ENCODE data around the gene JCAD. TPM values are rescaled to one million over a fixed set of nuclear protein-coding genes. Genes with fewer than 3 reads are reported as not detected.
A peak's percentile ranks its signal among the peaks of the same experiment; 100 is the strongest.

The JCAD gene
- total RNA-seq, 1 donor from 2014 or later: 27.3 TPM

DNA sequence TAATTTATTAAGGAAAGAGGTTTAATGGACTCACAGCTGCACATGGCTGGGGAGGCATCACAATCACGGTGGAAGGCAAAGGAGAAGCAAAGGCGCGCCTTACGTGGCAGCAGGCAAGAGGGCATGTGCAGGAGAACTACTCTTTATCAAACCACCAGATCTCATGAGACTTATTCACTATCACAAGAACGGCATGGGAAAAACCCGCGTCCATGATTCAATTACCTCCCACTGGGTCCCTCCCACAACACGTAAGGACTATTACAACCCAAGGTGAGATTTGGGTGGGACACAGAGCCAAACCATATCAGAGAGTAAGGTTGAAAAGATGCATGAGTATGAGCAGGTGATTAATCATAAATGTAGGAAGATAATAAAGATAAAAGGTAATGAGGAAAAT lies 3.2 kb upstream of the JCAD start:
- Histone ChIP-seq H3K79me2 (ENCODE audit: insufficient read depth, low read length) (peaks cover 4% of the 10 kb centered on the region), H2AFZ (ENCODE audit: low read depth, low read length) (no peak overlapping the region), H3K4me2 (ENCODE audit: low read length) (peak overlapping the region; percentile 27), H3K27me3 (ENCODE audit: insufficient read depth, low read length) (no peaks in the 10 kb centered on the region), H3K9me3 (ENCODE audit: insufficient read depth, low read depth, low read length) (no peaks in the 10 kb centered on the region), H4K20me1 (ENCODE audit: insufficient read depth, low read length) (peaks cover 3% of the 10 kb centered on the region), H3K36me3 (ENCODE audit: insufficient read depth, low read length) (no peaks in the 10 kb centered on the region), H3K4me1 (ENCODE audit: insufficient read depth, low read length) (peaks cover 14% of the 10 kb centered on the region), H3K9ac (ENCODE audit: low read length) (no peak overlapping the region), H3K4me3 (ENCODE audit: insufficient read depth, low read depth, low read length) (no peak overlapping the region), H3K27ac (ENCODE audit: low read depth, low read length) (peak overlapping the region; percentile 50)
- TF ChIP-seq, protein P1, sequence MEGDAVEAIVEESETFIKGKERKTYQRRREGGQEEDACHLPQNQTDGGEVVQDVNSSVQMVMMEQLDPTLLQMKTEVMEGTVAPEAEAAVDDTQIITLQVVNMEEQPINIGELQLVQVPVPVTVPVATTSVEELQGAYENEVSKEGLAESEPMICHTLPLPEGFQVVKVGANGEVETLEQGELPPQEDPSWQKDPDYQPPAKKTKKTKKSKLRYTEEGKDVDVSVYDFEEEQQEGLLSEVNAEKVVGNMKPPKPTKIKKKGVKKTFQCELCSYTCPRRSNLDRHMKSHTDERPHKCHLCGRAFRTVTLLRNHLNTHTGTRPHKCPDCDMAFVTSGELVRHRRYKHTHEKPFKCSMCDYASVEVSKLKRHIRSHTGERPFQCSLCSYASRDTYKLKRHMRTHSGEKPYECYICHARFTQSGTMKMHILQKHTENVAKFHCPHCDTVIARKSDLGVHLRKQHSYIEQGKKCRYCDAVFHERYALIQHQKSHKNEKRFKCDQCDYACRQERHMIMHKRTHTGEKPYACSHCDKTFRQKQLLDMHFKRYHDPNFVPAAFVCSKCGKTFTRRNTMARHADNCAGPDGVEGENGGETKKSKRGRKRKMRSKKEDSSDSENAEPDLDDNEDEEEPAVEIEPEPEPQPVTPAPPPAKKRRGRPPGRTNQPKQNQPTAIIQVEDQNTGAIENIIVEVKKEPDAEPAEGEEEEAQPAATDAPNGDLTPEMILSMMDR (IDR thresholded peaks at IDR 0.05; ENCODE audit: insufficient read depth, low read depth, low read length): no peak
- TF ChIP-seq EZH2 (IDR thresholded peaks at IDR 0.05; ENCODE audit: insufficient read depth, low read length): no peak
- H3K27me3 Mint-ChIP-seq (ENCODE audit: low read depth, unreplicated experiment): no peaks in the 10 kb centered on the region
- peak overlapping the region; percentile 91 for H3K27ac Mint-ChIP-seq (ENCODE audit: unreplicated experiment)
- FAIRE-seq: no peak
- no peaks in the 10 kb centered on the region for H3K9me3 Mint-ChIP-seq (ENCODE audit: unreplicated experiment)
- no peak overlapping the region for H3K4me3 Mint-ChIP-seq (ENCODE audit: unreplicated experiment)
- H3K36me3 Mint-ChIP-seq (ENCODE audit: low read depth, unreplicated experiment): no peaks in the 10 kb centered on the region
- peaks cover 31% of the 10 kb centered on the region for H3K4me1 Mint-ChIP-seq (ENCODE audit: low read depth, unreplicated experiment)
- DNase-seq (ENCODE audit: low read depth): no peak

DNA sequence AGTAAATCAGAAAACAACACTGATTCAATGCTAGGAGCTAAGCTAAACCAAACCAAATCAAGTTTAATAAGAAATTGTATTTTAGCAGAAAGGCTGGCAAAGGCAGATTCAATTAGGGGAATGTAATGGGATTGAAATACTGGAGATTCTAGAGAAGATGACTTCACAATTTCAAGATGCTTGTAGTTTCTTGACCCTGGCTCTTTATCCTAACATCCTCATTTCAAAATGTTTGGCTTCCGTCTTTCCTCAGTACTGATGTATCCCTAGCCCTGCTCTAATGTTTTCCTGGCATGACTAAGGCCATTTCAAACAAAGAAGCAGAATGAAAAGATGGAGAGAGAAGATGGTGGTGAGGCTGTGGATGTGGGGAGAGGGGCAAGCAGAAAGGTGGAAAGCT lies 2.7 kb upstream of the JCAD start:
- Histone ChIP-seq H3K4me2 (ENCODE audit: low read length) (peak overlapping the region; percentile 27), H3K27me3 (ENCODE audit: insufficient read depth, low read length) (no peaks in the 10 kb centered on the region), H3K79me2 (ENCODE audit: insufficient read depth, low read length) (peaks cover 4% of the 10 kb centered on the region), H4K20me1 (ENCODE audit: insufficient read depth, low read length) (peaks cover 5% of the 10 kb centered on the region), H3K4me1 (ENCODE audit: insufficient read depth, low read length) (peaks cover 18% of the 10 kb centered on the region), H3K27ac (ENCODE audit: low read depth, low read length) (peak overlapping the region; percentile 50), H3K36me3 (ENCODE audit: insufficient read depth, low read length) (no peaks in the 10 kb centered on the region), H3K9ac (ENCODE audit: low read length) (no peak overlapping the region), H3K4me3 (ENCODE audit: insufficient read depth, low read depth, low read length) (no peak overlapping the region), H2AFZ (ENCODE audit: low read depth, low read length) (no peak overlapping the region), H3K9me3 (ENCODE audit: insufficient read depth, low read depth, low read length) (no peaks in the 10 kb centered on the region)
- H3K4me3 Mint-ChIP-seq (ENCODE audit: unreplicated experiment): peak overlapping the region; percentile 55
- TF ChIP-seq, protein P1 (IDR thresholded peaks at IDR 0.05; ENCODE audit: insufficient read depth, low read depth, low read length): no peak
- no peak for TF ChIP-seq EZH2 (IDR thresholded peaks at IDR 0.05; ENCODE audit: insufficient read depth, low read length)
- DNase-seq (ENCODE audit: low read depth) (peak; percentile 92), FAIRE-seq (peak; percentile 87)
- H3K27me3 Mint-ChIP-seq (ENCODE audit: low read depth, unreplicated experiment): no peaks in the 10 kb centered on the region
- H3K4me1 Mint-ChIP-seq (ENCODE audit: low read depth, unreplicated experiment): peaks cover 36% of the 10 kb centered on the region
- no peaks in the 10 kb centered on the region for H3K36me3 Mint-ChIP-seq (ENCODE audit: low read depth, unreplicated experiment)
- no peaks in the 10 kb centered on the region for H3K9me3 Mint-ChIP-seq (ENCODE audit: unreplicated experiment)
- peak overlapping the region; percentile 91 for H3K27ac Mint-ChIP-seq (ENCODE audit: unreplicated experiment)

GRCh38 chr10:30058570-30059132 lies 735 bp downstream of the JCAD start:
- Mint-ChIP-seq H3K36me3 (ENCODE audit: low read depth, unreplicated experiment) (no peaks in the 10 kb centered on the region), H3K27ac (ENCODE audit: unreplicated experiment) (peak overlapping the region; percentile 73), H3K9me3 (ENCODE audit: unreplicated experiment) (no peaks in the 10 kb centered on the region), H3K4me3 (ENCODE audit: unreplicated experiment) (peak overlapping the region; percentile 90), H3K27me3 (ENCODE audit: low read depth, unreplicated experiment) (no peaks in the 10 kb centered on the region), H3K4me1 (ENCODE audit: low read depth, unreplicated experiment) (peaks cover 59% of the 10 kb centered on the region)
- no peaks in the 10 kb centered on the region for H3K27me3 ChIP-seq (ENCODE audit: insufficient read depth, low read length)
- H4K20me1 ChIP-seq (ENCODE audit: insufficient read depth, low read length): peaks cover 5% of the 10 kb centered on the region
- peak overlapping the region; percentile 9 for H3K27ac ChIP-seq (ENCODE audit: low read depth, low read length)
- FAIRE-seq: no peak
- peak overlapping the region; percentile 76 for H3K9ac ChIP-seq (ENCODE audit: low read length)
- H3K4me2 ChIP-seq (ENCODE audit: low read length): peak overlapping the region; percentile 87
- DNase-seq (ENCODE audit: low read depth): no peak
- no peaks in the 10 kb centered on the region for H3K36me3 ChIP-seq (ENCODE audit: insufficient read depth, low read length)
- H3K9me3 ChIP-seq (ENCODE audit: insufficient read depth, low read depth, low read length): no peaks in the 10 kb centered on the region
- peak overlapping the region; percentile 81 for H2AFZ ChIP-seq (ENCODE audit: low read depth, low read length)
- peak overlapping the region; percentile 63 for H3K4me3 ChIP-seq (ENCODE audit: insufficient read depth, low read depth, low read length)
- peaks cover 10% of the 10 kb centered on the region for H3K79me2 ChIP-seq (ENCODE audit: insufficient read depth, low read length)
- TF ChIP-seq, protein P1 (IDR thresholded peaks at IDR 0.05; ENCODE audit: insufficient read depth, low read depth, low read length): no peak
- TF ChIP-seq EZH2 (IDR thresholded peaks at IDR 0.05; ENCODE audit: insufficient read depth, low read length): no peak
- peaks cover 29% of the 10 kb centered on the region for H3K4me1 ChIP-seq (ENCODE audit: insufficient read depth, low read length)

Data from astrocyte (in vitro differentiated cells and primary cell).